Transverse colon (tissue), 4 donors: ENCODE results near the gene CDH12. TPM values are rescaled to one million over a fixed set of nuclear protein-coding genes. Genes with fewer than 3 reads are reported as not detected.

Source experiments
- DNase-seq: peaks from one replicate; pipeline ENCODE4 v3.0.0-alpha.2; 2019
- H3K27ac ChIP-seq, 4 donors: fragments of 200-600 bp; sonication (generic); 2 replicates each; pipeline ENCODE4 v1.5.1; 2016 to 2018; ENCODE audit warnings: inconsistent platforms in 4 of 4
- H3K27me3 ChIP-seq: fragments of 200-600 bp; sonication (generic); 2 replicates; pipeline ENCODE4 v1.5.1; 2017; ENCODE audit warnings: inconsistent platforms
- H3K36me3 ChIP-seq, 4 donors: fragments of 200-600 bp; sonication (generic); 2 replicates each; pipeline ENCODE4 v1.5.1; 2017 to 2019; ENCODE audit warnings: inconsistent platforms in 4 of 4
- H3K4me1 ChIP-seq, 4 donors: fragments of 200-600 bp; sonication (generic); 2 replicates each; pipeline ENCODE4 v1.5.1; 2017 to 2020; ENCODE audit warnings: inconsistent platforms in 4 of 4
- H3K4me3 ChIP-seq, 4 donors: fragments of 200-600 bp; sonication (generic); 1 replicate in 1 of 4; 2 replicates in 3 of 4; pipeline versions ENCODE4 v1.5.1 to v1.6.1; 2017 to 2019; ENCODE audit warnings: inconsistent platforms in 4 of 4
- H3K9me3 ChIP-seq, 2 donors: fragments of 200-600 bp; sonication (generic); 2 replicates each; pipeline ENCODE4 v1.5.1; 2017 to 2019; ENCODE audit warnings: inconsistent platforms in 2 of 2
- CTCF ChIP-seq, 5 experiments: fragments of 200-600 bp in 3 of 5; fragments of 450-650 bp in 2 of 5; sonication (generic) in 3 of 5; IDR thresholded peaks; 1 replicate in 2 of 5; 2 replicates in 3 of 5; pipeline ENCODE4 v1.5.1; 2016 to 2017; ENCODE audit warnings: antibody characterized with exemption in 5 of 5, inconsistent platforms in 3 of 5, mild to moderate bottlenecking in 2 of 5, moderate library complexity in 1 of 5
- EP300 ChIP-seq: sonication (generic); formaldehyde crosslinking; IDR thresholded peaks from one replicate; pipeline ENCODE4 v1.6.1; 2017; ENCODE audit warnings: antibody characterized with exemption, low read depth
- POLR2A ChIP-seq: fragments of 450-650 bp; IDR thresholded peaks from one replicate; pipeline ENCODE4 v1.6.1; 2016; ENCODE audit warnings: antibody characterized with exemption, mild to moderate bottlenecking, moderate library complexity
- POLR2AphosphoS5 ChIP-seq, 3 donors: sonication (generic); formaldehyde crosslinking; IDR thresholded peaks; one replicate each; pipeline ENCODE4 v1.6.1; 2016; ENCODE audit warnings: antibody characterized with exemption in 3 of 3
- WGBS, 2 donors: methylation state at CpG; one replicate each; pipeline ENCODE4 v1.1.5; 2018; ENCODE audit warnings: low coverage in 1 of 2; 5-methylcytosine and 5-hydroxymethylcytosine counted together
- in situ Hi-C, 4 donors: fragments of 200-750 bp; cut with MboI; loops; one replicate each; pipeline versions ENCODE4 v1.15.0 to v1.15.1; 2017; ENCODE audit warnings: low sequenced_read_pairs in 3 of 4, low pct_ligation_motif_present in 1 of 4, low pct_unique_long_range_greater_than_20kb in 1 of 4
- intact Hi-C: fragments of 100-400 bp; cut with DNase I; formaldehyde crosslinking; loops from one replicate; pipeline ENCODE4 v1.15.1; 2023; ENCODE audit warnings: low total_unique reads
- total RNA-seq, 4 donors: library from RNA; depleted of rRNA; stranded (reverse); fragments of >200 nt; gene quantifications; one replicate each; pipeline ENCODE4 v1.1.0, GENCODE V29; 2016

CDH12 gene
- total RNA-seq, 4 donors from 2014 or later: 0.14 TPM; not detected in 3

- Histone ChIP-seq H3K27me3 (no peaks in the 10 kb centered on the region), H3K4me3 (no peak overlapping the region), H3K9me3 (no peaks in the 10 kb centered on the region), H3K4me1 (no peaks in the 10 kb centered on the region), H3K27ac (no peak overlapping the region), H3K36me3 (no peaks in the 10 kb centered on the region)
- WGBS, 2 donors: 63 to 73% methylated on average over 5 to 6 of the region's 6 CpGs
- in situ Hi-C loops (no loop called here), intact Hi-C loops (no loop called here)
- TF ChIP-seq EP300 (no peak), POLR2AphosphoS5 (IDR thresholded peaks at IDR 0.05) (no peak), POLR2A (no peak), CTCF (IDR thresholded peaks at IDR 0.05) (no peak)
- DNase-seq: no peak
These were observed 538.6 kb downstream of the CDH12 start for GRCh38 chr5:22314548-22314947.

- no peak overlapping the region for H3K4me3 ChIP-seq
- intact Hi-C loops (no loop called here), in situ Hi-C loops (no loop called here)
- 70 to 78% methylated on average over 2 of the region's 2 CpGs for WGBS, 2 donors
- no peaks in the 10 kb centered on the region for H3K27me3 ChIP-seq
- TF ChIP-seq CTCF (IDR thresholded peaks at IDR 0.05) (no peak), EP300 (no peak), POLR2AphosphoS5 (IDR thresholded peaks at IDR 0.05) (no peak), POLR2A (no peak)
- DNase-seq: no peak
- H3K36me3 ChIP-seq: no peaks in the 10 kb centered on the region
- H3K9me3 ChIP-seq: no peaks in the 10 kb centered on the region
- H3K27ac ChIP-seq: no peak overlapping the region
- H3K4me1 ChIP-seq: no peaks in the 10 kb centered on the region
These were observed 547.1 kb downstream of the CDH12 start for GRCh38 chr5:22306011-22306410.

DNA sequence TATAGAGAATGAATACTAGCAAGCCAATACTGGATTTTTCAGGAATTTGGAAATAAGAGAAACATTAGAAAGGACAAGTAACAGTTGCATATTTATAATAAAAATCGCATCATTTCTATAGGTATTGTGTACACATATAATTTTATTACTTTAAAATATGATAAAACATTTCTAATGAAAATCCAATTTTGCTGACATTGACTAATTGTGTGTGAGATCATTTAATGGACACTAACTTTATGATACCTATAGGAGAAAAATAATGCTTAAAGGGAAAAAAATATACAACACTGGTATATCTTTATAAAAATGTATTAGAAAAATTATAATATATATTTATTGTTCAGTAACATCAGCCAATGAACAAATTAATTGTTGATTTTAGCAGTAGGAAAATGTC, 557.3 kb downstream of the CDH12 start:
- Histone ChIP-seq H3K4me3 (no peak overlapping the region), H3K27me3 (no peaks in the 10 kb centered on the region), H3K9me3 (no peaks in the 10 kb centered on the region), H3K36me3 (no peaks in the 10 kb centered on the region), H3K27ac (no peak overlapping the region), H3K4me1 (no peaks in the 10 kb centered on the region)
- WGBS, 2 donors: 57 to 77% methylated on average over 1 of the region's 1 CpG
- no peak for TF ChIP-seq CTCF (IDR thresholded peaks at IDR 0.05)
- no peak for TF ChIP-seq POLR2A
- TF ChIP-seq POLR2AphosphoS5 (IDR thresholded peaks at IDR 0.05): no peak
- TF ChIP-seq EP300: no peak
- intact Hi-C loops: no loop called here
- in situ Hi-C loops: no loop called here
- DNase-seq: no peak

- in situ Hi-C loops: no loop called here
- DNase-seq: no peak
- Histone ChIP-seq H3K36me3 (no peaks in the 10 kb centered on the region), H3K27me3 (no peaks in the 10 kb centered on the region), H3K4me1 (no peaks in the 10 kb centered on the region), H3K27ac (no peak overlapping the region), H3K9me3 (no peaks in the 10 kb centered on the region), H3K4me3 (no peak overlapping the region)
- TF ChIP-seq CTCF (IDR thresholded peaks at IDR 0.05): no peak
- TF ChIP-seq EP300: no peak
- TF ChIP-seq POLR2A: no peak
- no peak for TF ChIP-seq POLR2AphosphoS5 (IDR thresholded peaks at IDR 0.05)
- 87 to 89% methylated on average over 3 of the region's 3 CpGs for WGBS, 2 donors
- intact Hi-C loops: no loop called here
These were observed 560.0 kb downstream of the CDH12 start for GRCh38 chr5:22293147-22293546.
